CD4-positive, alpha-beta T cell treated with Interferon alpha-2 for 1 hour (primary cell): ENCODE results near the gene CST5.
"Not testable (repeated sequence)": the region's sequence is repeated elsewhere in the genome, so short reads cannot be mapped to it uniquely, and the experiment has no call there.

ENCODE experiments used
- DNase-seq, 2 donors: peaks; one replicate each; pipeline ENCODE4 v3.0.0-alpha.2; 2020 to 2022

The CST5 gene

DNA sequence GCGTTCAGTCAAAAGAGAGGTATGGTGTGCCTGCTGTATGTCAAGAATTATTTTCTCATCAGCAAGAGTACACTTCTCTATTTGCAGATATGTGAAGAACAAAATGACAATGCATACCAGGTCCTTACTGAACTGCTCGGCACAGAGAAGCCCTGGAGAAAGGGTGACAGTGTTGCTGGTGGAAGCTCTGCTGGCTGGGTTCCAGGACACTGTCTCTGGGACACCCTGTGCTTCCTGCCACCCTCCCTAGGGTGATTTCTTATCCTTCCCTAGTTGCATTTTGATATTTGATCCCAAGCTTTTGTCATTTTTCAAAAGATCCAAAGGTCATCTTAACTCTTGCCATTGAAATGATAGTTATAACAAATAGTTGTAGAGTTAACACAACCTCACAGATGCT, 8.3 kb upstream of the CST5 start:
- no peak for DNase-seq

DNA sequence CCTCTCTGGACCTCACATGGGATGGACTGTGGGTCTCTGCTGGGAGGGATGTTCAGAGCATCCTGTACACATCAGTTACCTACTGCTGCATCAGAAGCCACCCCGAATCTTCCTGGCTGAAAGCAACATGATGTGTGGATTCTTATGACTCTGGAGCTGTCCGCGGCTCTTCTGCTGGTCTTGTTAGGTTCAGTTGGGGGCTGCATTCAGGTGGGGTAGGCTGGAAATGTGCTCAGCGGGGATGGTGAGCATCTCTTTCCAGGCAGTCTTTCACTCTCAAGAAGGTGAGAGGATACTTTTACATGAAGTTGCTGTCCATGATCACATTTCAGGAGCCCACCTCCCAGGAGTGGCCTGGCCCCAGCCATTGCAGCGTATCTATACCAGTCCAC, 5.2 kb upstream of the CST5 start:
- DNase-seq = no peak

- DNase-seq = no peak
Observed at GRCh38 chr20:23884136-23884770, 4.7 kb upstream of the CST5 start.

DNA sequence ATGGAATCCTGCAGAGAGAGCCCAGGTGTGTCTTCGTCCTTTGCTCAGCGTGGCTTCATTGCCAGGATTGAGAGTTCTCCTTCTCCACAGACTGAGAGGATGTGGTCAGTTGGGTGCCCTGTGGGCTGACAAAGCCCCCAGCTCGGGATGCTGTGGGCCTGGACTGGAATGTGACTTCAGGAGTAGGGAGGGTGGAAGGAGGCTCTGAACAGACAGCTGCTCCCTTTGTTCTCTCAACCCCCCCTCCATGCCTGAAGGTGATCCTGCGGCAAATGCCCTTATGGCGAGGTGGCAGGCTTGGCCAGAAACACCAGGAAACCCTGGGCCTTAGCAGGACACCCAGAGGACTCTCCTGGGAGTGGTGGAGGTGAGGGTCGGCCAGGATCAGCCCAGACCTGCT, 1.8 kb upstream of the CST5 start:
- DNase-seq = no peak

DNA sequence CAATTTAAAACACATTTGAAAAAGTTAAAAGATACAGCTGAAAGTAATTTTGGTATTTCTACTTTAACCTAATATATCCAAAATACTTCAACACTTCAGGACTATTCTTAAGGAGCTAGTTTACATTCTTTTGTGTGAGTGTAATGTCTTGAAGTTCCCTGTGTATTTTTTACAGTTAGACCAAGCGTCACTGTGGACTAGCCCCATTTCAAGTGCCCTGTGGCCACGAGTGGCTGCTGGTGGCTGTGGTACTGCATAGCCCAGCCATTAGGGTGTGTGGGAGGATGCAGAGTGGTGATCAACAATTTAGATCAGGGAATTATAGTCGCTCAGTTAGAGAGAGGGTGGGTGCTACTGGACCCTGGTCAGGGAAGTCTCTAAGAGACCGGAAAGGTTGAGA, 869 bp upstream of the CST5 start:
- DNase-seq = no peak

GRCh38 chr20:23879811-23880374, 345 bp upstream of the CST5 start:
- no peak for DNase-seq

GRCh38 chr20:23878787-23879186, 761 bp downstream of the CST5 start:
- DNase-seq = no peak

DNA sequence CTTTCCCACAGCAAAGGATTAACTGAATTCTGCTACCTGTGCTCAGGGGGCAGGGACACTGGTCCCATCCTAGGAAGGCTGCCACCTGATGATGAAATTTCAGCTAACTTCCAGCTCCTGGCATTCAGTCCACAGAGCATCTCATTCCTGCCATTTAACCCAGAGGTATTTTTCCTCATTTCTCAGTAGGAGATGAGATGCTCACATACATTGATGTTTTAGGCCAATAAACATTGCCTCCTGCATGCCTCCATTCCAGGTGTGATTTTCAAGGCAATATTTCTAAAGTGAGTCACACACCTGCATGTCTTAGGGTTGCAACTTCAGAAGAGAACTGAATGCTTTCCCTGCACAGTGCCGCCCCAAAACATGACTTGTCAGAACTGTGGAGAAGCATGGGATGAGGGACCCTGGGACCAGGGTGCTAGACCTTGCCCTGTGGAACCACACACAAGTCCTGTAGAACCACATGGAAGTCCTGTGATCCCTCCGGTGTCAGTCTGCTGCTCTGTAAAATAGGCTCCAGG, 1.5 kb downstream of the CST5 start:
- not testable (repeated sequence) for DNase-seq

DNA sequence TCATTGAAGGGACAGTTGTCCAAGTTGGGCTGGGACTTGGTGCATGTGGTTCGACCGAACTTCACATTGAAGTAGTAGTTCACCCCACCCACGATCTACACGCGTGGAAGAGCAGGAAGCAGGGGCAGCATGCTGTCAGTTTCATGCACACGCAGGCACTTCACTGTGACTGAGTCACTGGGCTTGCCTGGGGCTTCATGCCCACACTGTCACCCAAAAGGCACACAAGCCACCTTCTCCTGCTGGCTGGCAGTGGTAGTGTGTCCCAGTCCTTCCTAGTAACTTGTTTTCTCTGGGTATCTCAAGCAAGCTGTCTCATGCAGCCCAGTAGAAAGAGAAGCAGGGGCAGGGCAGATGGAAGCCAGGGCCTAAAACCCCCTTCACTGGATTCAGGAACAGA, 2.0 kb downstream of the CST5 start:
- no peak for DNase-seq

DNA sequence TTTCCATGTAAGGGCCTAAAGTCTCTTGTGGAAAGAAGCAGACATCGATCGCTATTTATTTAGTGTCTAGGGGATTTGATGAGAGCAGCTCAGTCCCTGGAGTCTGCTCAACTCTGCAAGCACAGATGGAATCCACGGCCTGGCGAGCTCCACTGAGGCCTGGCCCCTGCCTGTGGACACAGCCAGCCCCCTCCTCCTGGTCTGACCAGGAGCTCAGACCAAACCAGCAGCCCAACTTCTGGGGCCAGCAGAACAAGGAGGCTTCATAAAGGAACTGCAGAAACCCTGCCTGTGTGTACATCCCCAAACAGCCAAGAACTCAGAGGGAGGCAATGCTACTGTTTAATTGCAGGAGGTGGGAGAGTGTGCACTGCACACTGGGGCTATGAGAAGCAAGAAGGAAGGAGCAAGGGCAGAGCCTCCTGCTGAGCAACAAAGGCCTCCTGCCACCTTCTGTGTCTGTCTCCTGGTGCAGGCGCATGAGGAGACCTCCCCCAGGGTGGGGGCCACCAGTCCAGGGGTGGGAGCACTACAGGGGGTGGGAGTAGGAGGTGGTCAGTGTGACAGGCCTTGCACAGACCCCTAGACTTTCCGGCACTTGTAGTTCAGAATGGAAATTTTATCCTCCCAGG, 3.8 kb downstream of the CST5 start:
- DNase-seq = no peak

- no peak for DNase-seq
Observed at GRCh38 chr20:23874747-23875146, 4.8 kb downstream of the CST5 start.

GRCh38 chr20:23873370-23874015, 6.1 kb downstream of the CST5 start:
- DNase-seq = no peak

- no peak for DNase-seq
Observed at GRCh38 chr20:23872065-23872464, 7.5 kb downstream of the CST5 start.

- DNase-seq = no peak
Observed at GRCh38 chr20:23870461-23870860, 9.1 kb downstream of the CST5 start.

DNA sequence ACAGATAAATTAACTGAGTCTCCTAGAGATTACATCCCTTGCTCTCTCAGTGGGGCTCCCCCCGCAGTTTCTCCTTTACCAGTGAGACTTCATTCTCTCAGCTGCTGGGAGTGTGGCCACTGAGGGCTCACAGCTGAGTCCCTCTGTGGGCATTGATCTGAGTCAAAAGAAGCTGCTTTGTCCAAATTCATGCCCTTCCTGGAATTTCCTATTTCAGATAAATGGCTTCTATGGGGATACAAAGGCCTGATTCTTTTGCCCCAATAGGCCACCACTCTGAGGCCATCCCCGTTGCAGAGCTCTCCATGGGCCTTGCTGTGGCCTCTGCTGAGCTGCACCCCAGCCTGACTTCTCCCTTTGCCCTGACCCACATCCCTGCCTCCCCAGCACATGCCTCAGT, 10.0 kb downstream of the CST5 start:
- DNase-seq = no peak

DNA sequence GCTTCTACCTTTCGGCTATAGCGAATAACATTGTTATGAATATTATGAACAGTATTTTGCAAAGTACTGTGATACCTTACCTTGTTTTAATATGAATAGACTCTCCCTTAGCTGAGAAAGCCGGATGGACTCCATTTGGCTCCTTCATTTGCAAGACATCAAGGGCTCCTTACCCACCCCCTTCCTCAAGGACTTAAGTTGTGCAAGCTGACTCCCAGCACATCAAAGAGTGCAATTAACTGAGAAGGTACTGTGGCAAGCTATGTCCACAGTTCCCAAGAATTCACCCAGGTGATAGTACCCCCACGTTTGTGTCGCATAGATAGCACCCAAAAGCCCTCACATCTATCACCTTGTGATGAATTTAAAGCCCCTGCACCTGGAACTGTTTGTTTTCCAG, 11.2 kb downstream of the CST5 start:
- DNase-seq = no peak

GRCh38 chr20:23867152-23867776, 12.3 kb downstream of the CST5 start:
- DNase-seq = no peak

- DNase-seq = not testable (repeated sequence)
Observed at GRCh38 chr20:23860771-23861170, 18.8 kb downstream of the CST5 start.

- DNase-seq = no peak
Observed at GRCh38 chr20:23857962-23858595, 21.5 kb downstream of the CST5 start.

- no peak for DNase-seq
Observed at GRCh38 chr20:23856736-23857135, 22.8 kb downstream of the CST5 start.

DNA sequence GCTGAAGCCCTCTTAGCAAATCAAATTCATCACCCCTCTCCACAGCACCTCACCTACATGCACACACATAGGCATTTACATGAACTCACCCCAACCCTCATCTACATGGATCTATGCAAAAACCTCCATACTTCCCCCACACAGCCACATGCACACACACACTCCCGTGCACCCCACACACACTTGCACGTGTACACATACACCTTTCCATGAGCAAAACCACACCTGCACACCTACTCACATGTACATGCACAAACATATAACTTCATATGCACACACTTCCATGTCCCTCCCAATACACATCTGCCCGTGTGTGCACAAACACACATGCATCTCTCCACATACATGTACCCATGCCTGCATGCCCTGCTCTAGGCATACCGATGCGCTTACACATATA, 23.3 kb downstream of the CST5 start:
- DNase-seq = no peak

GRCh38 chr20:23841693-23842092, 37.9 kb downstream of the CST5 start:
- DNase-seq = no peak

- no peak for DNase-seq
Observed at GRCh38 chr20:23835716-23836115, 43.8 kb downstream of the CST5 start.
